ELF-1 (cell line): ENCODE measurements around the gene TYRP1.

ENCODE experiments used
- DNase-seq: peaks from one replicate; pipeline ENCODE4 v3.0.0-alpha.2; 2016; ENCODE audit warnings: low read depth, low spot score

Gene TYRP1

GRCh38 chr9:12730927-12731326 lies 37.7 kb downstream of the TYRP1 start:
- DNase-seq, result no peak

GRCh38 chr9:12732971-12733370 lies 39.8 kb downstream of the TYRP1 start:
- DNase-seq, result no peak

DNA sequence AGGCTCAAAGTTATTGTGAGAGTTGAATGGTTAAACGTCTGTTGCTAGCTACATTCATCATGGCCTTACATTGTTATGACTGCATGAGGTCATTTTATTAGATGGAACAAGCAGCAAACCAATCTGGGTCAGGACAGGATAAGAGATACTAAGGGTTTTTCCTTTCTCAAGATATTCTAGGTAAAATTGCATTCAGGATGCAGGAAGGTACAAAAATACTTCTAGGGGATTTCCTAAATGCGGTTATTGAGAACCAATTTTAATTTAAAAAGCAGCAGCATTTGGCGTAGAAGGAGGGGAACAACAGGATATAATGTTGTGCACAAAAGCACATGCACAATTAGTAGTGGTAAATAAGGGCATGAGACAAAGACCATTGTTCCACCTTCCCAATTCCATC lies 42.5 kb downstream of the TYRP1 start:
- no peak for DNase-seq

DNA sequence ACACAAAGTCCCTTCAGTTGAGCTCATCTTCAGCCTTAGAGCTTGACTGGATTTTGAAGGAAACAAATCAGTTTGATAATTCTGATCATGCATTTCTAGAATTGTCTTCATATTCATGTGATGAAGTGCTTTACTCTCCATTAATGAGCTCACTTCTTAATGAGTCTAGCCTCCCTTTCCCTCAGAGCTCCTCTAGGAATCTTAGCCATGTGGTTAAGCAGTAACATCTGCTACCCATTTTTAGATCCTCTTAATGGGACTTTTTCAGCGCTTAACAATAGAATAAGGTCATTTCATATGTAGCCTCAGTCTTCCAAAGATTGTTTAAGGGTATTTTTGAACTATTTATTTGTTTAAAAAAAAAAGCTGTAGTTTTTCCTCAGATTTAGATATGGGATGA lies 44.7 kb downstream of the TYRP1 start:
- DNase-seq, result no peak

DNA sequence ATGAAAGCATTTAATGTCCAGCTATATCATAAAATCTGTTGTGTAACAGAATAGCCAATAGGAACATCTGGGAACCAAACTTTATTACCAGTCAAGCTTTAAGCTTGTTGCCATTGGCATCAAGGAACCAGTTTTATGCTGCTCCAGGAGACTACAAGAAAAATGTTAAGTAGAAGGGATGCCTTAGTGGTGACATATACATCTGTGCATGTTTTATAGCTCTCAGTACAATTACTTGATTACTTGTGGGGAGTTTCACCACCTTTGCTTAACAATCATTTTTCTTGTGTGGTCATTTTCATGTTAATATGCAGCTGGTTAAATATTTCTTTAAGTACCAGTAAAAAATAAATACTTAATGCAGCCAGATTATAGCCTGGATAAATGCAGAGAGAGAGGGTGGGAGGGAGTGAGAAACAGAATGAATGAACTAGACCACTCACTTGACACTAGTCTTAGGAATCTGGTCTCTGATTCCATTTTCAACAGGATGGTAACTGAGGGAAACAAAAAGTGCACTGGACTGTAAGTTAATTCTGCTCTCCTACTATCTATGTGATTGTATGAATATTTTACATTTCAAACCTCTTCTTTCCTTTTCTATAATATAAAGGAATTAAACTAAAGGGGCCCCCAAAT lies 45.9 kb downstream of the TYRP1 start:
- DNase-seq, result no peak

- DNase-seq, result no peak
Measured at GRCh38 chr9:12740845-12741244, 47.7 kb downstream of the TYRP1 start.

- DNase-seq, result no peak
Measured at GRCh38 chr9:12748016-12748415, 54.8 kb downstream of the TYRP1 start.

GRCh38 chr9:12748954-12749353 lies 55.8 kb downstream of the TYRP1 start:
- DNase-seq, result no peak

GRCh38 chr9:12753931-12754330 lies 60.7 kb downstream of the TYRP1 start:
- DNase-seq, result no peak

GRCh38 chr9:12759761-12760160 lies 66.6 kb downstream of the TYRP1 start:
- no peak for DNase-seq
